Smooth muscle cell (in vitro differentiated cells): ENCODE measurements around the gene SLC38A5. TPM values are rescaled to one million over a fixed set of nuclear protein-coding genes. Genes with fewer than 3 reads are reported as not detected.

Experiments
- DNase-seq: peaks from one replicate; lab custom pipeline; 2025; ENCODE audit not compliant: unreplicated experiment; lab: John Stamatoyannopoulos, UW
- H2AFZ ChIP-seq: fragments of 200-600 bp; sonication (generic); 2 replicates; pipeline ENCODE4 v1.6.0; 2016; ENCODE audit warnings: antibody characterized with exemption, low read depth, mild to moderate bottlenecking
- H3F3A ChIP-seq: fragments of 200-600 bp; sonication (generic); 2 replicates; pipeline ENCODE4 v1.6.0; 2017; ENCODE audit warnings: antibody characterized with exemption, low read depth
- H3K27ac ChIP-seq: fragments of 200-600 bp; sonication (generic); 2 replicates; pipeline ENCODE4 v1.5.1; 2016; ENCODE audit warnings: low read depth, mild to moderate bottlenecking
- H3K27me3 ChIP-seq: fragments of 200-600 bp; sonication (generic); 2 replicates; pipeline ENCODE4 v1.6.1; 2016; ENCODE audit warnings: low read depth, mild to moderate bottlenecking
- H3K36me3 ChIP-seq: fragments of 200-600 bp; sonication (generic); 2 replicates; pipeline ENCODE4 v1.5.1; 2016; ENCODE audit warnings: low read depth
- H3K4me1 ChIP-seq: fragments of 200-600 bp; sonication (generic); 2 replicates; pipeline ENCODE4 v1.5.1; 2016; ENCODE audit warnings: low read depth
- H3K4me2 ChIP-seq: fragments of 200-600 bp; sonication (generic); 2 replicates; pipeline ENCODE4 v1.6.0; 2016; ENCODE audit warnings: mild to moderate bottlenecking
- H3K4me3 ChIP-seq: fragments of 200-600 bp; sonication (generic); 2 replicates; pipeline ENCODE4 v1.5.1; 2016; ENCODE audit warnings: mild to moderate bottlenecking
- H3K79me2 ChIP-seq: fragments of 200-600 bp; sonication (generic); 2 replicates; pipeline ENCODE4 v1.6.0; 2016; ENCODE audit warnings: low read depth, mild to moderate bottlenecking
- H3K9ac ChIP-seq: fragments of 200-600 bp; sonication (generic); 2 replicates; pipeline ENCODE4 v1.6.0; 2016; ENCODE audit warnings: low read depth
- H3K9me3 ChIP-seq: fragments of 200-600 bp; sonication (generic); replicated peaks from 2 replicates; pipeline ENCODE4 v1.5.1; 2016; ENCODE audit warnings: low read depth
- H4K20me1 ChIP-seq: fragments of 200-600 bp; sonication (generic); 2 replicates; pipeline ENCODE4 v1.6.0; 2016; ENCODE audit warnings: low read depth
- CTCF ChIP-seq: fragments of 200-600 bp; sonication (generic); IDR thresholded peaks from 2 replicates; pipeline ENCODE4 v1.5.1; 2017; ENCODE audit warnings: borderline replicate concordance, mild to moderate bottlenecking, antibody characterized with exemption; ENCODE audit not compliant: insufficient read depth, poor library complexity, severe bottlenecking
- WGBS: methylation state at CpG from one replicate; pipeline ENCODE4 v1.1.7; 2016; ENCODE audit warnings: low lambda C conversion rate; 5-methylcytosine and 5-hydroxymethylcytosine counted together
- polyA plus RNA-seq: library from polyadenylated mRNA; unstranded; fragments of >200 nt; fragmentation: Nextera tagmentation; extraction: Ambion mirVana; gene quantifications from 2 replicates; pipeline ENCODE4 v1.2.1, GENCODE V29; 2016
- total RNA-seq: library from RNA; depleted of rRNA; stranded (reverse); fragments of >200 nt; gene quantifications from 2 replicates; pipeline ENCODE4 v1.2.3, GENCODE V29; 2014

SLC38A5 gene
- total and polyA plus RNA-seq, 2 experiments from 2014 or later = 68.7 to 69.4 TPM

- Histone ChIP-seq H3F3A (no peaks in the 10 kb centered on the region), H3K27me3 (no peaks in the 10 kb centered on the region), H3K9me3 (no peaks in the 10 kb centered on the region), H3K4me2 (no peak overlapping the region), H3K79me2 (peaks cover 22% of the 10 kb centered on the region), H3K4me1 (no peaks in the 10 kb centered on the region), H3K27ac (no peak overlapping the region), H3K9ac (no peak overlapping the region), H2AFZ (no peak overlapping the region), H3K4me3 (no peak overlapping the region), H4K20me1 (no peaks in the 10 kb centered on the region), H3K36me3 (no peaks in the 10 kb centered on the region)
- TF ChIP-seq CTCF = no peak
- DNase-seq = no peak
- WGBS = 86% methylated on average over 9 of the region's 9 CpGs
Measured at GRCh38 chrX:48472225-48472624, 2.2 kb upstream of the SLC38A5 start.

- Histone ChIP-seq H3K27me3 (no peaks in the 10 kb centered on the region), H3K36me3 (no peaks in the 10 kb centered on the region), H3F3A (no peaks in the 10 kb centered on the region), H3K27ac (no peak overlapping the region), H3K79me2 (peaks cover 15% of the 10 kb centered on the region), H3K4me1 (no peaks in the 10 kb centered on the region), H4K20me1 (no peaks in the 10 kb centered on the region), H3K4me2 (no peak overlapping the region), H3K4me3 (no peak overlapping the region), H2AFZ (no peak overlapping the region), H3K9ac (no peak overlapping the region), H3K9me3 (no peaks in the 10 kb centered on the region)
- 74% methylated on average over 8 of the region's 8 CpGs for WGBS
- TF ChIP-seq CTCF = no peak
- no peak for DNase-seq
Measured at GRCh38 chrX:48471504-48471903, 1.4 kb upstream of the SLC38A5 start.

GRCh38 chrX:48470833-48471118 is 716 bp upstream of the SLC38A5 start:
- no peak overlapping the region for H3K4me2 ChIP-seq
- H3K27me3 ChIP-seq = no peaks in the 10 kb centered on the region
- H3K79me2 ChIP-seq = peaks cover 11% of the 10 kb centered on the region
- no peaks in the 10 kb centered on the region for H3F3A ChIP-seq
- 83% methylated on average over 9 of the region's 9 CpGs for WGBS
- no peak overlapping the region for H3K9ac ChIP-seq
- no peak for TF ChIP-seq CTCF
- no peaks in the 10 kb centered on the region for H3K9me3 ChIP-seq
- no peaks in the 10 kb centered on the region for H3K36me3 ChIP-seq
- no peak for DNase-seq
- H3K27ac ChIP-seq = no peak overlapping the region
- H3K4me3 ChIP-seq = no peak overlapping the region
- no peaks in the 10 kb centered on the region for H3K4me1 ChIP-seq
- H2AFZ ChIP-seq = no peak overlapping the region
- no peaks in the 10 kb centered on the region for H4K20me1 ChIP-seq

- Histone ChIP-seq H2AFZ (no peak overlapping the region), H3K79me2 (no peaks in the 10 kb centered on the region), H3K4me3 (peak overlapping the region; percentile 33), H3K36me3 (no peaks in the 10 kb centered on the region), H3K27ac (no peak overlapping the region), H3K27me3 (no peaks in the 10 kb centered on the region), H4K20me1 (no peaks in the 10 kb centered on the region), H3K9ac (no peak overlapping the region), H3K9me3 (no peaks in the 10 kb centered on the region), H3K4me2 (peak overlapping the region; percentile 84), H3K4me1 (no peaks in the 10 kb centered on the region), H3F3A (no peaks in the 10 kb centered on the region)
- TF ChIP-seq CTCF = no peak
- DNase-seq = no peak
- 43% methylated on average over 23 of the region's 23 CpGs for WGBS
Measured at GRCh38 chrX:48468693-48469691, 1.1 kb downstream of the SLC38A5 start.
